Hematopoietic multipotent progenitor cell treated with erythropoietin and hydrocortisone succinate and interleukin-3 and kit ligand, for 6 days (in vitro differentiated cells): ENCODE measurements around the gene SPSB3.

Source experiments
- DNase-seq: peaks from one replicate; pipeline ENCODE4 v3.0.0-alpha.2; 2015

Gene SPSB3

DNA sequence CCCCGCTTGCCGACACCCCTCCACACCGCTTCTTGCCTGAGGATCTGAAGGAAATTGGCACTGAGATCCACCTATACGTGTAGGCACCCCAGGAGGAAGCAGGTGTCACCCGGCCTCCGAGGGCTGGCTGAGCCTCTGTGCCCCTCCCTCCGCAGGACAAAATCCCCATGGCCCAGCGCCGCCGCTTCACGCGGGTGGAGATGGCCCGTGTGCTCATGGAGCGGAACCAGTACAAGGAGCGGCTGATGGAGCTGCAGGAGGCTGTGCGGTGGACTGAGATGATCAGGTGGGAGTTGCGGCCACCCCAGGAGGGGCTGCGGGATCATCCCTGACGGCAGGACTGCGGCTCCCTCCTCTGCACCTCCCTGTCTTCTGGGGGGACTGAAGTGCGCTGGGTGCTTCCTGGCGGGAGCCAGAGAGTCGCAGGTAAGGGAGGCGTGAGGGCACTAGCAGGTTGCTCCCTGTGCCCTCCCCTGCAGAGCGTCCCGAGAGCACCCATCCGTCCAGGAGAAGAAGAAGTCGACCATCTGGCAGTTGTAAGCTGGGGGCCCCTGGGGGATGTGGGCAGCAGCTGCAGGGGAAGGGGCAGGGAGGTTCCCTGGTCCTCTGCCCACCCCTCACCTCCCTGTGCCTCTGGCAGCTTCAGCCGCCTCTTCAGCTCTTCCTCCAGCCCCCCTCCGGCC, 20.0 kb downstream of the SPSB3 start:
- DNase-seq = no peak

DNA sequence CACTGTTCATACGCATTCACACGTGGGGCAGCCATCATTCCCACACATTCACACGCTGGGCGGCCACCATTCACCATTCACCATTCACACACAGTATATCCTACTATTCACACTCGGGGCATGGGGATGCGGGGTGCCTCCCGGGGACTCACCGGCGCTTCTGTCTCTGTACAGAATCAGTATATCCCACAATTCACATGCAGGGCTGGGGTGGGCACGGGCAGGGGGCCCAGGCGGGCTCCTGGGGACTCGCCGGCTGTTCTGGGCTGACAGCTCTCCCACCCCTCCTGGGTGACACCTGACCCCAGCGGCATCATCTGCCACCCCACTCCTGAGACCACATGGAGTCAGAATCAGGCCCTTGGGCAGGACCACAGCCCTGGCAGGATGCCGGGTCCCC, 20.6 kb downstream of the SPSB3 start:
- DNase-seq = no peak

DNA sequence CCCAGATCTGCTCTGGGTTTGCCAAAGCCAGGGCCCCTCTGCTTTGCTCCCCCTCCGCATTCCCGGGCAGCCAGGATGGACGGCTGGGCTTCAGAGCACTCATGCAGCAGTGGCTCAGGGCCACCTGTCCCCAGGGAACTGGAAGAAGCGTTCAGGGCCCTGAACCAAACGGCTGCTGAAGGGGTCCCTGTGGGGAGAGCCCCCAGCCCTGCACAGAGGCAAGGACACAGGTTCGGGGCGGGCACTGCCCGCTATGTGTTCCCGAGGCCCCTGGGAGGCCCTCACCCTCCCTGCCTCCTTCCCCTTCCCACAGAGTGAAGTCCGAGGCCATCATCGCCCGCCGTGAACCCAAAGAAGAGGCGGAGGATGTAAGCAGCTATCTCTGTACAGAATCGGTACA, 21.5 kb downstream of the SPSB3 start:
- DNase-seq = no peak

DNA sequence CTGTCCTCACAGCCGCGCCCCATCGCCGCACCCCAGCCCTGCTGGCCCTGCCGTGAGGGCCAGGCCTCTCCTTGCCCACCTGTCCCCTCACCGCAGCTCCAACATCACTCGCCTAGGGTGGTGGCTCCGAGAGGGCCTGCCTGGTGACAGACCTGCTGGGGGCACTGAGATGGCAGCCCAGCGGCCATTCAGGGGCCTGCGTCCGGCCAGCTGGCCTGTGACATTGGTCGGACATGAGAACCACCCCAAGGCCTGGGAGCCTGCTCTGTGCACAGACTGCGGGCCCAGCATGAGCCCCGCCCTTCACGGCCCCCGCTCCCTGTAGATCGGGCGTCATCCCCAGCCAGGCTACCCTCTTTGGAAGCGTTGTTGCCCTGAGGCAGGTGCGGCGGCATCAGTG, 22.9 kb downstream of the SPSB3 start:
- DNase-seq = no peak

DNA sequence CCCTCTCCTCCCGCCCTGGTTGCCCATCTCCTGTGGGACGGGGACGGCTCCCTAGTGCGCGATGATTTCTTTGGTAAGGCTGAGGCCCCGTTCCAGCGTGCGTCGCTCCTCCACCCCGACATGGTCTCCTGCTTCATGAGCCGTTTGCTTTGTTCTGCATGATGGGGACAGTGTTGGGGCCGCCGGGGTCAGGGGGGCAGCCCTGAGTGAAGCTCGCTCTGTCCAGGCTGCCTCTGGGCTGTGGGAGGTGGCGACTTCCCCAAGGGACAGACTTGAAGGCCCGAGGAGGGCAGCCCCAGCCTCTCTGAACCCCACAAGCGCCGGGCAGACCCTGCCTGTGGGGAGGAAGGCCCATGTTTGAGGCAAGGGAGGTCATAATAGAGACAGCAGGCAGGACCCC, 23.4 kb downstream of the SPSB3 start:
- no peak for DNase-seq

DNA sequence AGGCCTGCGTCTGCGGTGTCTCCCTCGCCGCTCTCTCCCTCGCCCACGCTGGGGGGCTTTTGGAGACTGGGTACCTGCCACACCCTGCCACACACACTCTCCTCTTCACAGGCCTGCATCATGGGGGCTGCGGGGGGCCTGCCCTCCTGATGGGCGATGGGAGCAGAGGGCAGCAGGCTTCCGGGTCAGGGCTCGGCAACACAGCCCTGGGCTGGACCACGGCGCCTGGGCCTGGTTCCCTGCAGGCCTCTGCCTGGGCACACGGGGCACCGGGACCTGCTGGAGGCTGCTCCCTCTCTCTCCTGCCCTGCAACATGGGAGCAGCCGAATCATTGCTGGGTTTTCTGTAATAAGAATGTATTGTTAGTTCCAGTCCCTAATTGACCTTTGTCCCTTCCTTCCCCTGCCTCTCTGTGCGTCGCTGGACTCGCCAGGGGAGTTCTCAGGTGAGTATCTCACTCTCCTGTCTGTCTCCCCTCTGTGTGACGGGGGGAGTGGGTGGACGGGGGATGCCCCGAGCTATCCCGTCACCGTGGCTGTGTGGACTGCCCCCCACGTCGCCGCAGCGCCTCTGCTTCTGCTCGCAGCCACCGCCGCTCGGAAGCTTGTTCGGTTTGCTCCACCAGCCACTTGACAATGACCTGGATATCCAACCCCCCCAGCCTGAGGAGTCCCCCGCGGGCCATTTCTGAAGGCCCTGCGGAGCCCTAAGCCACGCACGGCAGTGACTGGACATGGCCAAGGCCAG, 24.5 kb downstream of the SPSB3 start:
- DNase-seq = no peak

DNA sequence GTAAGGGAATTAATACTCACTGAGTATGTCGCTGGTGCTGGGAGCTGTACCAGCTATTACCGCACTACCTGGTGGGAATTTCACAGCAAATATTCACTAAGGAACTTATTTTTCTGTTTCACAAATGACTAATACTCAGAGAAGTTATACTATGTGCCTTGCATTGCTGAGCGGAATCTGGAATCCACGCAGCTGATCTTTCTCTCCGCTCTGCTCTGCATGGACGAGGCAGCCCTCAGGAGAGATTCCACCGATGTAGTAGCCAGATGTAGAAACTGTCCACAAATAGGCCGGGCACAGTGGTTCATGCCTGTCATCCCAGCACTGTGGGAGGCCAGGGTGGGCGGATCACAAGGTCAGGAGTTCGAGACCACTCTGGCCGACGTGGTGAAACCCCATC, 28.2 kb downstream of the SPSB3 start:
- no peak for DNase-seq

DNA sequence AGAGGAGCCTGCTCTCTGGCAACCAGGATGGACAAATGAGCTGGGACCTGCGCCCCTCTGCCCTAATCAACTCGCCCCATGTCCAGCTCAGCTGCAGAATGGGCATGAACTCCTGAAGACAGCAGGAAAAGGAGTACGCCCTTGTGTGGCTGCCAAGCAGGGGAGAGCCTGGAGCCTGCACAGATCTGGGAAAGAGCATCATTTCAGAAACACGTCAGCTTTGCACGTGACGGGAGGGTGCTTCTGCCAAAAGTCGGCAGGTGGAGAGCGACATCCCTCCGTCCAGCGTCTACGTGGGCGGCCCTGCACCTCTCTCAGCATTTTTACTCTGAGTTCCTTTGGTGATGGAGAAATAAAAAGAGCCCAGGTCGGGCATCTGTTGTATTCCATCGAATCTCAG, 29.5 kb downstream of the SPSB3 start:
- no peak for DNase-seq

DNA sequence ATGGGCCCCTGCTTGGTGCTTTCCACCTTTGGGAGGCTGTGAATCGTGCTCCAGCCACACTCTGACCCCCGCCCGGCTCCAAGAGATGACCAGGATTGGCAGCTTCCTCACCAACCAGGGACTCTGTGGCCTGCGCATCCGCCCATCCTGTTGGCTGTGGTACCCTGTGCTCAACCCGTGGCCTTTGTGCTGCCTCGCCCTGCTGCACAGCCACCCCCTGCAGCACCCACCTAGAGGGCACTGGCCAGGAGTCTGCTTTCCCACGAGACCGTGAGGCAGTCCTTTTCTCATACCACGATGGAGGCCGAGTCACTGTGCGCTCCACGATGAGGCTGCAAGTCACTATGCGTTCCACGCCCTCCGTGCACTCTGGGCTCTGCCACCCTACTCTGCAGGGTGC, 30.4 kb downstream of the SPSB3 start:
- DNase-seq = no peak

DNA sequence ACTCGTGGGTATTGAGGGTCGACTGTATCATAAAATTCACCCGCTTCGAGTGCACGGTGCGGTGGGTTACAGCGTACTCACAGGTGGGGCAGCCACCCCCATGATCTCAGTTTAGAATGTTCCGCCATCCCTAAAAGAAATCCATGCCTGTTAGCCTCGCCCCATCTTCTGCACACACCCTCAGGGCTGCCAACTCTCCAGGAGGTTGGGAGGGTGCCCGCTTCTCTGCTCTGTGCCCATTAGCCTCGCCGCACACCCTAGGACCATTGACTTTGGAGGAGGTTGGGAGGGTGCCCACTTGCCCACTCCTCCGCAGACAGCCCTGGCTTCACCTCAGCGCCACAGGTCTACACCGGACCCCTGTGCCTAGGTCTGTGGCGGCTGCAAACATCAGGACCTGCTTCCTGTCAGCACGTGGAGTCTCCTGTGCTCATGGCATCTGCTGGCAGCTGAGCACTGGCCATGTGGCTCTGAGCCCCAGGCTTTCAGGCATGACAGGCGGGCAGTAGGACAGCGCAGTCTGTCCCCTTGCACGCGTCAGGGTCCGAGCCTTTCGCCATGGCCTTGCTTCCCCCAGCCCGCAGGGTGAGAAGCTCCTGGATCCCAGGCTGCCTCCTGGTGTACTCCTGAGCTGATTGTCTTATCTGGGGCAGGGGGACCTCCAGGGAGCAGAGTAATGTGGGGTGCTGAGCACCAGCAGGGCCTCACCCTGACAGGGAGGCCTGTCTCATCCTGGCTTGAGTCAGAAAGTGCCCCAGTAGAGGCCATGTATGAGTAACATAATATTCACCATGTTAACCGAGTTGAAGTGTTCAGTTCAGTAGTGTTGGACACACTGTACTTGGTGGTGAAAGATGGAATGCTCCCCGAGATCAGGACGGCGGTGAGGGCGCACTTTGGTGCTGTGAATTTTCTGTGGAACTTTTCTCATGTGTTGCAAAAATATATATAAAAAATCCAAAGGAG, 32.9 kb downstream of the SPSB3 start:
- no peak for DNase-seq

DNA sequence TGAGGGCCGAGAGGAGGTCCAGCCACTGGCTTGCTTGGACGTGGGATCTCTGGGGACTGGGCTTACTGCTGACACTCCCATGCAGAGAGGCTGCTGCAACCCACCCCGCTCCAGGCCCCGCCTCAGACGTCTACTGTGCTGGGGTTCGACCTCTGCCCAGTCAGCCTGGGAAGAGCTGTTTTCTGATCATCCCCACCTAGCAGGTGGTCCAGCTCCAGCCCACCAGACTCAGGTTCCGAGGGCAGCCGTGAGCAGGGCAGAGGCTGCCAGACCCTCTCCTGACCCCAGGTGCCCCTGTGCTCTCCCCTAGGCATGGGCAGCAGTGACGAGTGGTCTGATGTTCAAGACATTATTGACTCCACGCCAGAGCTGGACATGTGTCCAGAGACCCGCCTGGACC, 34.4 kb downstream of the SPSB3 start:
- no peak for DNase-seq

DNA sequence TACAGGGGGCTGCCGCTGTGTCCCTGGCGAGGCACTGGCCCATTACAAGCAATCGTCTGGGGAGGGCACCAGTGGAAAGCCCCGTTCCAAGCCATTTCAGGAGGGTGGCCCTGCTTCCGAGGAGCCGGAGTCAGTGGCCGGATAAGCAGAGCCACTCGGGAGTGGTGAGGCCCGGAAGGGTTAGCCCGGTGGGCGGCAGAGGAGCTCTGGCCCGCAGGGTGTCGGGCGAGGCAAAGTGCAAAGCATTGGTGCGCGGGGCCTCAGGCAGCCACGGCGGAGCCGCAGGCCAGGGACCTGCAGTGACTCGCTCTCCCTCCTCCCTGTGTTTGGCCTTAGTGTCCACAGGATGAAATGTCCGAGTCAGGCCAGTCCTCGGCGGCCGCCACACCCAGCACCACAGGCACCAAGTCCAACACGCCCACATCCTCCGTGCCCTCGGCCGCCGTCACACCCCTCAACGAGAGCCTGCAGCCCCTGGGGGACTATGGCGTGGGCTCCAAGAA, 35.6 kb downstream of the SPSB3 start:
- no peak for DNase-seq

DNA sequence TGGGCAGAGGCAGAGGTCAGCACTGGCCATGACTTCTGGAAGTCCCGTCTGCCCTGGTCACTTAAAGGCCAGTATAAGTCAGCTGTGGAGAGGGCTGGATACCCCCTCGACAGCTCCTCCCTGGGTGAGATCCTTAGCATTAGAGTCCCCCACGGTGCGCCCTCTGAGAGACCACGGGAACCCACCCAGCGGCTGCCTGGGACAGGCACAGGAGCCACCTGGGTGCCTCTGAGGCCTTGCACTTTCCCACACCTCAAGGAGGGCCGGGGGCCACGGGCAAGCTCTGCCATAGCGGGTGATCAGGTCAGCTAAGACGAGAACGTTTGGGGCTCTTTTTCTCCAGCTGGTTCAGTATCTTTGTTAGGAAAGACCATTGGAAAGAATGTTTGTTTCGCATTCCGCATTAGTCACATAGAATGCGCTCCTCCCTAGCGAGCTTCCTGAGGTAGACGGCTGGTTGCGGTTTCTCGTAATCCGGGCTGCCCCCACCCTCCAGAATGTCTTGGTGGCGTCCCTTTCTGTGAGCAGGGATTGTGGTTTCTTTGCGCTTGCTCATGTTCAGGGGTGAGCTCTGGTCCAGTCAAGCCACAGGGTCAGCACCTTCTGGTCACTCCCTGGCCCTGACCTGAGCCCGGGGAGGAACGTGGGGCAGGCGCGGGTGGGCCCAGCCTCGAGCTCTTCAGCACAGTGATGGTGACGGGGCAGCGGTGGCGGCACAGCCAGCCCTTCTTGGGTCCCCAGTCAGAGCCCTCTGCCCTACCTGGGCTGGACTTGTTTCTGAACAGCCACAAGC, 36.3 kb downstream of the SPSB3 start:
- no peak for DNase-seq

DNA sequence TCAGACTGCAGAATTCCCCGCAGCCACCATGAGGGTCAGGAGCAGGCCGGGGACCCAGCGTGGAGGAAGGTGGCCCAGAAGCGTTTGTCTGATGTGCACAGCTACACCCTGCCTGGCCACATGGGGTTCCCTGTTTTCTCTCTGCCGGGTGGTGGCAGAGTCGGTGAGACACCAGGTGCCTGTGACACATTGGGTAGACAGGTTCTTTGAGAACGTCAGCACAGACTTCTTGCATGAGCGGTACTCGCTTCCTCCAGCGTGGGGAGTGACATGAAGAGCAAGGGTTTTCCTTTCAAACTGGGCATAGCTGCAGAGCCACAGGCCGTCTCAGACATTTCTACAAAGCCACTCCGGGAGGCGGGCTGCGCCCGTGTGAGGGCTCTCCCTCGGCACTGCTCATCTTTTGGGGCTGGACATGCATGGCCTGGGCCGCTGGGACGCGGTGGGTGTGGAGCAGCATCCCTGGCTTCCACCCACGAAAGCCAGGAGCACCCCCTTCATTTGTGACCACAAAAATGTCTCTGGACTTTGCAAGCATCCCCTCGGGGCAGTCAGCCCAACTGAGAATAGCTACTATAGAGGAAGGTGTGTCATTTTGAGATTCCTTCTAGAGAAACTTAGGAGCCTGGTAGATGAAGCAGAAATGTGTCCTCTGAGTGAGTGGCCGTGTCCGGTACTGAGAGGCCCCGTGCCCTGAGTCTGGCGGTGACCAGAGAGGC, 37.0 kb downstream of the SPSB3 start:
- no peak for DNase-seq

DNA sequence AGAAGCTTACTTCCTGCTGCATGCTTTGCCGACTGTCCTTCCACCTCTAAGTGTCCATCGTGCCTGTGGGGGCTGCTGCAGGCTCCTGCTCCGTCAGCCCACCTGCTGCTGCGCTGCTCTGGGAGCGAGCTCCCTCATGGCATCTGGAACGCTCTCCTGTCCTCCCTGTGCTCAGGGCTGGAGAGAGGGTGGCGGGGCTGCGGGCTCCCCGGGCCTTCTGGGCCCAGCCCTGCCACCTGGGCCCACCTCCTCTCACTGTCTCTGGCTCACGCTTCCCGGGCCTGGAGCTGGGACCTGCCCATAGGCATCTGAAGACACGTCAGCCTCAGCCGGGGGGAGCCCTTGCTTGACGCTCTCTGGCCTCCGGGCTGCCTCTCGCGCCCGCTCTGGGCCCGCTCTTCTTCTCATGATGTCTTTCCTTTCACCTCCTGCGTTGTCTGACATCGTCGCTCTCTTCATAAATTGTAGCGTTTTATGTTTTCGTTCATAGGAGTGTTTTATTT, 38.0 kb downstream of the SPSB3 start:
- no peak for DNase-seq

DNA sequence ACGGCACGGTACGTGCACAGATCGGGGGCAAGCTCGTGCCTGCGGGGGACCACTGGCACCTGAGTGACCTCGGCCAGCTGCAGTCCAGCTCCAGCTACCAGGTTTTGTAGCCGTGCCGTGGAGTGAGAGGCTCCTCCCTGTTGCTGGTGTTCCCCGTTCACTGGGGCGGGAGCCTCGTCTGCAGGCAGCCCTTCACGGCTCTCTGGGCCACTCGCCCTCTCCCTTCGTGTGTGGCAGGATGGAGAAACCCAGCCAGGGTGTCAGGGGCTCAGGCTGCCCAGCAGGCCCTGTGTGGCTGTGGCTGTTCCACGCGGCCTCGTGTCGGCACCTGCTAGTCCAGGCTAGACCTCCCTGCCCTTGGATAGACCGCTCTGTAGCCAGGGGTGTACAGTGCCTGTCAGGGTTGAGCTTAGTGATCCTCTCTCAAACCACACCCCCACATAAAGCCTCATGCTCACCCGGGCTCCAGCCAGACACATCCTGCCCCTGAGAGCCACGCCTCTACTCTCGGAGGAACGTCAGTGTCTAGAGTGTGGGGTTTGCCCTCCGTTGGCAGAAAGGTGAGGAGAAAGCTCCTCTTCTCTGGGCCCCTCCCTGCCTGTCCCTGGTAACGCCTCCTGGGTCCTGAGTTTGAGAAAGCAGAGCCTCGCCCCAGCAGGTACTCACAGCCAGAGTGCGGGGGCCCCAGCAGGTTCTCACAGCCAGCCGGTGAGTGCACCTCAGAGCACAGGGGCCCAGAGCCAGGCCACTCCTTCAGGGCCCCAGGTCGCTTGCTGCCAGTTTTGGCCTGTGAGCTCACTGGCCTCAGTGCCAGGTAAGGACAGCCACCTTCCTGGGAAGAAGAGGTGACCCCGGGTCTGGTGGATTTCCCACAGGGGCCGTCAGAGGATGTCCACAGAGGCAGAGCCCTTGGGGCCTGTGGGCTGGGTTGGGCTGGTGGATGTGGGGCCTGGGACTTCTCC, 38.7 kb downstream of the SPSB3 start:
- no peak for DNase-seq

DNA sequence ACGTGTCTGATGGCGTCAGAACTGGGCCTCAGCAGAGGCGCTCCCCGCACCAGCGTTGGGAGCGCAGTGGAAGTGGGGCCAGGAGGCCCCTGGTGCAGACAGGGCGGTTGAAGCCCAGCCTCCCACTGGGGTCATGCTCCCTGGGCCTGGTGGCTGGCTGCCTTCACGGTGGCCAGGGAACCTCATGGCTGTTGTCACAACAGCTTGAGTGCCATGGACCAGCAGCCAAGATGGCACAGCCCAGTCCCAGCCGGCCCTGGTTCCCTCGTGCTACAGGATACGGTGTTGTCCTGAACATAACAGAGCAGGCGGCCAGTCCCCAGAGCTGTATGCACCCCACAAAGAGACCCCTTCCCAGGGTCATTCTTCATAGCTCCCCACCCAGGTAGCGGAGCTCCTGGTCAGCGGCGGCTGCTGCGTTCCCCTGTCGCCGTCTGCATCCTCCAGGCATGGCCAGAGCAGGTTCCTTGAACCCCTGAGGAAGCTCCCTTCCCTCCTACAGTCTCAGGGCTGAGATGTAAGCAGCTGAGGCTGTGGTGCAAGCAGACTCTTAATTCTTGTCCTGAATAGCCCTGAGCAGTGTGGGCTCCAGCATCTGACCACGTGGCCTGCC, 40.7 kb downstream of the SPSB3 start:
- DNase-seq = no peak

DNA sequence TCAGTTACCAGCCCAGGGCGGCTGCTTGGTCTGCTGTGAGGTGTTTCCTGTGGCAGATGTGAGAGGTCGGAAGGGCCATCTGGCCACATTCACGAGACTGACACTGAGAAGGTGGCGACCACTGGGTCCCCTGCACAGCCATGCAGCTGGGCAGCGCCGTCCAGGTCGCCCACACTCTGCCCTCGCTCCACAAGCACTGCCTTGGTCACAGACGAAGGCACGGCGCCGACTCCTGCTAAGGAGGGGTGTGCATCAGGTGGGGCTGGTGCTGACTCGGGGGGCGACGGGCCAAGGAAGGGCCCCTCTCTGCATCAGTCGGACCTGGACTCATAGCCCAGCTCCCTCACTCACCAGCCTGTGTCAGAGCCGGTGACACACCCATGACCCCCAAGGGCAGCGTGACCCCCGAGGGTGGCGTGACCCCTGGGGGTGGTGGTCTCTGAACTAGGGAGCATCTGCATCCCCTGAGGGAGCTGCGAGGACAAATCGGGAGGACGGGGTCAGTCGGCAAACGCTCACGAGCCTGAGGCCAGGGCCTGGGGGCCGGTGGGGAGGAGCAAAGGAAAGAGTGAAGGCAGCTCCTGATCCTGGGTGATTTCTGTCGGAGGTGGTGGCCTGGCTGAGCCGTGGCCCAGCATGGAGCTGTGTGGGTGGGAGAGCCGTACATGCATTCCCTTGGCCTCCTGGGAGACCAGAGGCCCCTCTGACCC, 41.4 kb downstream of the SPSB3 start:
- DNase-seq = no peak

DNA sequence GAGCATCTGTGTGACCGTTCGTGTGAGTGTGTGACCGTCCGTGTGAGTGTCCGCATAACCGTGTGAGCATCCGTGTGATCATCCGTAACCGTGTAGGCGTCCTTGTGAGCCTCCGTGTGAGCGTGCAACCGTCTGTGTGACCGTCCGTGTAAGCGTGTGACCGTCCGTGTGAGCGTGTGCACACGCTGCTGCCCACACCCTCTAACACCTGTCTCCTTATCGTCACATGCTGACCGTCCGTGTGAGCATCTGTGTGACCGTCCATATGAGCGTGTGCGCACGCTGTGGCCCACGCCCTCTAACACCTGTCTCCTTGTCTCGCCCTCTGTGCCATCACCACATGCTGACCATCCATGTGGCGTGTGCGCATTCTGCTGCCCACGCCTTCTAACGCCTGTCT, 42.1 kb downstream of the SPSB3 start:
- DNase-seq = no peak
